Chondrocyte (in vitro differentiated cells): ENCODE measurements around the gene GSTT2B. TPM values are rescaled to one million over a fixed set of nuclear protein-coding genes. Genes with fewer than 3 reads are reported as not detected.
"Not testable (repeated sequence)": the region's sequence is repeated elsewhere in the genome, so short reads cannot be mapped to it uniquely, and the experiment has no call there.

ENCODE experiments used
- DNase-seq: peaks from one replicate; pipeline ENCODE4 v3.0.0; 2021; ENCODE audit warnings: mixed read lengths, low spot score
- H3K27ac Mint-ChIP-seq: one replicate; pipeline ENCODE4 v1.8.0; 2021; ENCODE audit warnings: mild to moderate bottlenecking, moderate library complexity, mixed read lengths; ENCODE audit not compliant: unreplicated experiment
- H3K27me3 Mint-ChIP-seq: 2 replicates; pipeline ENCODE4 v1.8.0; 2021; ENCODE audit warnings: low read depth, mixed read lengths
- H3K36me3 Mint-ChIP-seq: 2 replicates; pipeline ENCODE4 v1.8.0; 2021; ENCODE audit warnings: low read depth, mixed read lengths
- H3K4me1 Mint-ChIP-seq: 2 replicates; pipeline ENCODE4 v1.8.0; 2021; ENCODE audit warnings: low read depth, mild to moderate bottlenecking, mixed read lengths
- H3K4me3 Mint-ChIP-seq: one replicate; pipeline ENCODE4 v1.8.0; 2021; ENCODE audit warnings: mild to moderate bottlenecking, moderate library complexity, mixed read lengths; ENCODE audit not compliant: unreplicated experiment
- H3K9me3 Mint-ChIP-seq: 2 replicates; pipeline ENCODE4 v1.8.0; 2021; ENCODE audit warnings: low read depth, mixed read lengths
- total RNA-seq: library from RNA; stranded (reverse); gene quantifications from 3 replicates; pipeline ENCODE4 v1.2.1, GENCODE V29; 2021
- TF ChIP-seq, protein P1 (sequence below): fragments of 200-600 bp; sonication (generic); IDR thresholded peaks from 2 replicates; pipeline ENCODE4 v1.5.0; 2021; ENCODE audit warnings: antibody characterized with exemption, mild to moderate bottlenecking, moderate library complexity

Gene GSTT2B
- total RNA-seq, 1 donor from 2014 or later = 2.9 TPM

DNA sequence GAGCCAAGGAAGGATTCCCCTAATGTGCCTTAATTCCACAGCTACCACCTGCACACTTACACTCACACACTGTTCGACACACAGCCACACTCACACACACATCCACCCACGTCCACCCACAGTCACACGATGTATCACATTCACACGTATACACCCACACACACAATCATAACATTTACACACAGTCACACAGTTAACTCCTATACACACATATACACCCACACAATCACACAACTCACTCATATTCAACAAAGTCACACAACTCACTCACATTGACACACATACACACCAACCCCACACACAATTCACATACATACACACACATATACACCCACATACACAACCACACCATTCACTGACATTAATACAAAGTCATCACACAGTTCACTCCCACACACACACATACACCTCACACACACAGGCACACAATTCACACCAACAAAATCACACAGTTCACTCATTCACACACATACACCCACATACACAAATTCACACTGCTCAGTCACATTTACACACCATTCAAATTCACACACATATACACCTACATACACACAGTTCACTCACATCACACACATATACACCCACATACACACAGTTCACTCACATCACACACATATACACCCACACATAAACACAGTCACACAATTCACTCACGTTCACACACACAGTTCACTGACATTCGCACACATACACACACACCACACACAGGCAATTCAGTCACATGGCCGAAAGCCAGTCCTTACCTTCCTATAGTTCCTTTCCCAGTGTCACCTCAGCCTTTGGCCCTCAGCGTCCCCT, 6.6 kb downstream of the GSTT2B start:
- not testable (repeated sequence) for DNase-seq, H3K27me3 Mint-ChIP-seq, H3K4me3 Mint-ChIP-seq, H3K4me1 Mint-ChIP-seq, H3K9me3 Mint-ChIP-seq, H3K27ac Mint-ChIP-seq, H3K36me3 Mint-ChIP-seq

DNA sequence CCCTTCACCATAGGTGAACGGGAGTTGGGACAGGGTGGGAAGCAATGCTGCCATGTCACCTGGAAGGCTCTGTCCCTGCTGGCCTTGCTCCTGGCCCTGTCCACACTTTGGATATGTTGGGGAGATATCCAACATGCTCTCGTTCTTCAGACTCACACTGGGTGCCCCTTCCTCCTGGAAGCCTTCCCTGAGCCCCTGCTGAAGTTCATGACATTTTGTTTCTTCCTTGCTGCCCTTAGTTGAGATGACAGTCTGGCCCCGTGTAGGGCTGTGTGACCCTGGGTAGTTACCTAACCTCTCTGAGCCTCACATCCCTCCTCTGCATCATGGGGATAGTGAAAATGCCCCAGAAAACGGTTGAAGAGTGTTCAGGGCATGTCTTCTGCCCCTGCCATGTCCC, 7.5 kb downstream of the GSTT2B start:
- not testable (repeated sequence) for H3K27me3 Mint-ChIP-seq, H3K4me3 Mint-ChIP-seq

DNA sequence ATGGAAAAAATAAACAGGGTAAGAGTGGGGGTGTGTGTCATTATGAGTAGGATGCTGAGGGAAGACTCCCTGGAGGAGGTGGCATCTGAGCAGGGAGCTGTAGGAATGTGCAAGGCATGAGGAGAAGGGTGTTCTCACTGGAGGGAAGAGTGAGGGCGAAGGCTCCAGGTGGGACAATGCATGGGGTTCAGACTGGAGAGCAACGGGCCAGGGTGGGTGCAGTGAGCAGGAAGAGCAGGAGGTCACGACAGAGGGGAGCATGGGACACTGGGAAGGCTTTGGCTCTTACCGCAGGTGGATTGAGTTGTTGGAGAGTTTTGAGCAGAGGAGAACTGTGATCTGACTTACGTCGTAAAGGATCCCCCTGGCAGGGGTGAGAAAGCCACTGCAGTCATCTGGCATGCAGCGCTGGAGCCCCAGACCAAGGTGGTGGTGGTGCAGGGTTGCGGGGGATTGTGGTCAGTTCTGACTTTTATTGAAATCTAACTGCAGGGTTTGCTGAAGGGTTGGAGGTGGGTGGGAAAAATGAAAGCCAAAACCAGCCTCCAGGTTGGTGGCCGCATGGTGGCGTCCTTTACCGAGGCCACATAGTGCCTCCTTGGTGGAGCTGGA, 8.1 kb downstream of the GSTT2B start:
- H3K9me3 Mint-ChIP-seq, DNase-seq, H3K4me3 Mint-ChIP-seq, H3K4me1 Mint-ChIP-seq, H3K27me3 Mint-ChIP-seq, H3K36me3 Mint-ChIP-seq, H3K27ac Mint-ChIP-seq: not testable (repeated sequence)

More for the DNA sequence above, 7.5 kb downstream of the GSTT2B start:
- not testable (repeated sequence) for H3K4me1 Mint-ChIP-seq, H3K36me3 Mint-ChIP-seq, H3K27ac Mint-ChIP-seq, DNase-seq, H3K9me3 Mint-ChIP-seq

DNA sequence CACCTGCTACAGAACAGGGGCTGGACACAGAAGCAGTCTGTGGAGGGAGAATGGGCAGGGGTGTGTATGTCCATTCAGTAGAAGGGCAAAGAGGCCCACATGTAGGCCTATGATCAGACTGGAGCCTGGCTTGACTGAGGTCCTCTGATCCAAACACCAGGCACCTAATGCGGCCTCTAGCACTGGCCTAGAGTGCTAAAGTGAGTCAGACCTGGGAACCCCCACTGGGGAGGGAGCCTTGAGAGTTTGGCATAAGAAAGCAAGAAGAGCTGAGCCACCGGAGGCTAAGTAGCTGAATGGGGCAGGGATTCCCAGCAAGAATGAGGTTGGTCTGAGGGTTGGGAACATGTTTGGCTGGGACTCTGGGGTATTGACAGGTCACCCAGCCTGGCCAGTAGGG, 9.6 kb downstream of the GSTT2B start:
- not testable (repeated sequence) for H3K27me3 Mint-ChIP-seq, DNase-seq, H3K4me3 Mint-ChIP-seq, H3K9me3 Mint-ChIP-seq, H3K4me1 Mint-ChIP-seq, H3K36me3 Mint-ChIP-seq, H3K27ac Mint-ChIP-seq

DNA sequence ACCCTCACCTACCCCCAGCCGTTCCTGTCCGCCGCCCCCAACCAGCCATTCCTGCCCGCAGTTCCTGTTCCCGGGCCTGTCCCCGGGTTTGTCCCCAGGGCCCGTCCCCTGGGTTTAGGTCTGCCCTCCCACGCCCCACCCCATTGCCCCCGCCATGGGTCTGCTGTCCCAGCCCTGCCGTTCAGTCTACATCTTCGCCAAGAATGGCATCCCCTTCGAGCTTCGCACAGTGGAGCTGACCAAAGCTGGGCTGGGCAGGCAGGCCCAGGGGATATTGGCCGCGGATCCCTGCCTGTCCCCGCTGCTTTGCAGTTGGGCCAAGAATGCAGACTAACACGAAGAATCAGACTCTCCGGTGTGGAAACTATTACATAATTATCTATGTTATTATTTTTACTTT, 11.2 kb downstream of the GSTT2B start:
- not testable (repeated sequence) for H3K4me1 Mint-ChIP-seq, H3K36me3 Mint-ChIP-seq, H3K4me3 Mint-ChIP-seq, H3K27ac Mint-ChIP-seq, H3K27me3 Mint-ChIP-seq, H3K9me3 Mint-ChIP-seq, DNase-seq

DNA sequence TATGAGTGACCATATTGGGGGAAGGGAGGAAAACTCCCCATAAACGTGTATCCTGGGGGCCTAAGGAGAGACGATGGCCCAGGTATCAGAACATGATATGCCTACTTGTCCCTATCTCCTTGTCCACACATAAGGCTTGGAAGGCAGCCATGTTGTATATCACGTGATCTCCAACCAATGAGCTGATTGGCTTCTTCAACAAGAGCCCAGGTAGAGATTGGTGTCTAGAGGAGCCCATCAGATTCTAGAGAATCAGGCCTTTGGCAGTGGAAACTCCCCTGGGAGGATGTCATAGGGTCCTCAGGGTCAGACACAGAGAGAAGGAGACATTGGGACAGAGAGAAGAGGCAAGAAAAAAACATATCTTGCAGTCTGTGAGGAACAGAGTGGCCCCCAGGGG, 13.6 kb downstream of the GSTT2B start:
- not testable (repeated sequence) for H3K9me3 Mint-ChIP-seq, DNase-seq, H3K4me3 Mint-ChIP-seq, H3K36me3 Mint-ChIP-seq, H3K27me3 Mint-ChIP-seq, H3K4me1 Mint-ChIP-seq, H3K27ac Mint-ChIP-seq

DNA sequence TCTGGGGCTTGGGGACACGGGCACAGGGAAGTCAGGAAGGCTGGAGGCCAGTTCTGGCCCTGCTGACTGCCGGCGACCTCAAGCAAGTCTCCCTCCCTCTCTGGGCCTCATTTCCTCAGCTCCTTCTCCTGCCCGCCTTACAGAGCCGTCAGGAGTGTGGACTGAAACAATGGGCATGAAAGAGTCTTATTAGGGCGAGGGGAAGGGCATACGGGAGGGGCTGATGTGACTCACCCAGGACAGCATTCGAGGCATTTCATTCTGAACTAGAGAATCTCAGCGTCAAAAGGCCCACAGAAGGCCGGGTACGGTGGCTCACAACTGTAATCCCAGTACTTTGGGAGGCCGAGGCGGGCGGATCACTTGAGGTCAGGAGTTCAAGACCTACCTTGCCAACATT, 20.8 kb downstream of the GSTT2B start:
- H3K4me3 Mint-ChIP-seq, H3K4me1 Mint-ChIP-seq, H3K9me3 Mint-ChIP-seq, H3K27me3 Mint-ChIP-seq, H3K36me3 Mint-ChIP-seq, DNase-seq, H3K27ac Mint-ChIP-seq: not testable (repeated sequence)

DNA sequence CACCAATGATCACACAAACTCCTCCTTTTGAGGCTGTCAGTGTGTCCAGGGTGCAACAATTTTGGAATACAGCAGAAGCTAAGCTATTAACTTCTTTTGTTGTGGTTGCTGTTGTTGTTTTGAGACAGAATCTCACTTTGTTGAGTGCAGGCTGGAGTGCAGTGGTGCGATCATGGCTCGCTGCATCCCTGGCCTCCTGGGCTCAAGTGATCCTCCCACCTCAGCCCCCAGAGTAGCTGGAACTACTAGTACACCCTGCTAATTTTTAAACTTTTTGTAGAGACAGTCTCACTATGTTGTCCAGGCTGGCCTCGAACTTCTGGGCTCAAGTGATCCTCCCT, 22.0 kb downstream of the GSTT2B start:
- TF ChIP-seq, protein P1, sequence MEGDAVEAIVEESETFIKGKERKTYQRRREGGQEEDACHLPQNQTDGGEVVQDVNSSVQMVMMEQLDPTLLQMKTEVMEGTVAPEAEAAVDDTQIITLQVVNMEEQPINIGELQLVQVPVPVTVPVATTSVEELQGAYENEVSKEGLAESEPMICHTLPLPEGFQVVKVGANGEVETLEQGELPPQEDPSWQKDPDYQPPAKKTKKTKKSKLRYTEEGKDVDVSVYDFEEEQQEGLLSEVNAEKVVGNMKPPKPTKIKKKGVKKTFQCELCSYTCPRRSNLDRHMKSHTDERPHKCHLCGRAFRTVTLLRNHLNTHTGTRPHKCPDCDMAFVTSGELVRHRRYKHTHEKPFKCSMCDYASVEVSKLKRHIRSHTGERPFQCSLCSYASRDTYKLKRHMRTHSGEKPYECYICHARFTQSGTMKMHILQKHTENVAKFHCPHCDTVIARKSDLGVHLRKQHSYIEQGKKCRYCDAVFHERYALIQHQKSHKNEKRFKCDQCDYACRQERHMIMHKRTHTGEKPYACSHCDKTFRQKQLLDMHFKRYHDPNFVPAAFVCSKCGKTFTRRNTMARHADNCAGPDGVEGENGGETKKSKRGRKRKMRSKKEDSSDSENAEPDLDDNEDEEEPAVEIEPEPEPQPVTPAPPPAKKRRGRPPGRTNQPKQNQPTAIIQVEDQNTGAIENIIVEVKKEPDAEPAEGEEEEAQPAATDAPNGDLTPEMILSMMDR = no peak
- Mint-ChIP-seq H3K4me3 (no peak overlapping the region), H3K9me3 (no peaks in the 10 kb centered on the region), H3K27me3 (no peaks in the 10 kb centered on the region), H3K36me3 (no peaks in the 10 kb centered on the region), H3K4me1 (no peaks in the 10 kb centered on the region), H3K27ac (no peak overlapping the region)
- DNase-seq = no peak
